WTC11 (cell line): ENCODE data around the gene SH2D3C.

Experiments used
- CTCF ChIP-seq: fragments of 200-600 bp; IDR thresholded peaks from 2 replicates; pipeline ENCODE4 v1.8.0; 2022; ENCODE audit warnings: antibody characterized with exemption
- FOXJ3 ChIP-seq: sonication (generic); formaldehyde crosslinking; IDR thresholded peaks from 2 replicates; pipeline ENCODE4 v1.9.0; 2021; ENCODE audit warnings: missing genetic modification reagents, mild to moderate bottlenecking, borderline replicate concordance
- HMGXB4 ChIP-seq: sonication (generic); formaldehyde crosslinking; IDR thresholded peaks from 2 replicates; pipeline ENCODE4 v1.8.1; 2023; ENCODE audit warnings: mild to moderate bottlenecking, moderate library complexity, missing genetic modification reagents
- MAX ChIP-seq: sonication (generic); formaldehyde crosslinking; IDR thresholded peaks from 2 replicates; pipeline ENCODE4 v1.8.0; 2022; ENCODE audit warnings: mild to moderate bottlenecking, missing genetic modification reagents
- MYBL2 ChIP-seq: sonication (generic); formaldehyde crosslinking; IDR thresholded peaks from 2 replicates; pipeline ENCODE4 v1.8.1; 2023; ENCODE audit warnings: mild to moderate bottlenecking, moderate library complexity, missing genetic modification reagents
- NFYB ChIP-seq: sonication (generic); formaldehyde crosslinking; conservative IDR thresholded peaks from 2 replicates; pipeline ENCODE4 v1.8.0; 2022; ENCODE audit warnings: low read depth, missing genetic modification reagents
- ZNF121 ChIP-seq: sonication (generic); formaldehyde crosslinking; IDR thresholded peaks from 2 replicates; pipeline ENCODE4 v1.8.0; 2023; ENCODE audit warnings: missing genetic modification reagents
- ZNF232 ChIP-seq: sonication (generic); formaldehyde crosslinking; IDR thresholded peaks from 2 replicates; pipeline ENCODE4 v1.8.0; 2022; ENCODE audit warnings: mild to moderate bottlenecking, missing genetic modification reagents
- TF ChIP-seq, protein P1 (sequence below): sonication (generic); formaldehyde crosslinking; IDR thresholded peaks from 2 replicates; pipeline ENCODE4 v1.8.0; 2023; ENCODE audit warnings: missing genetic modification reagents

DNA sequence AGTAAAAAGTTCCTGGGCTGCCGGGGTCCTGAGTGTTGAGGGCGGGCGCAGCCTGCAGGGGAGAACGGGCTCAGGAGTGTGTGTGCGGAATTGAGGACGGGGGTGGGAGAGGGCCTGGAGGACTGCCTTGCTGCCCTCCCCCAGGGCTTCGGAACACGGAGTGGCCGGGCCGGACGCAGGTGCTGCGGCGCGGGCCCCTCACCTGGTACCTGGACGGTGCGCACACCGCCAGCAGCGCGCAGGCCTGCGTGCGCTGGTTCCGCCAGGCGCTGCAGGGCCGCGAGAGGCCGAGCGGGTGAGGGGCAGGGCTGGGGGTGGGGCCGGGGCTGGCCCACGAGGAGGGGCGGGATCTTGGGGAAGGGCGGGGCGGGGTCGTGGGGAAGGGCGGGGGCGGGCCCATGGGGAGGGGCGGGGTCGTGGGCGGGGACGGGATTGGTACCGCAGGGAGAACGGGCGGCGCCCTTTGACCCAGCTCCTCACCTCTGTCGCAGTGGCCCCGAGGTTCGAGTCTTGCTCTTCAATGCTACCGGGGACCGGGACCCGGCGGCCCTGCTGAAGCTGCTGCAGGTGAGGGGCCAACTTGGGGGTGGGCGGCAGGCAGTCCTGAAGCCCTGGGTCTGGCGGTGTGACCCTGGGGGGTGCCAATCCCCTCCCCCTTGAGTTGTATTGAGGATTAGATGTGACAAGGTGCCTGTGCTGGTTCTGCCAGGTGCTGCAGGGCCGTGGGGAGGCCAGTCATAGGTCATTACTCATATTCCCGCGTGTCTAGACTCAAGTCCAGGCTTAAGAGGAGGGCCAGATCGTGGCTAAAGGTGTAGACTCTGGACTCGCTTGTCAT is 31.3 kb upstream of the SH2D3C start:
- TF ChIP-seq ZNF121 (CRISPR knock-in tag) (no peak), CTCF (no peak), FOXJ3 (CRISPR knock-in tag) (no peak), HMGXB4 (CRISPR knock-in tag) (no peak), NFYB (CRISPR knock-in tag) (no peak), MAX (CRISPR knock-in tag) (no peak), ZNF232 (no peak), MYBL2 (CRISPR knock-in tag) (no peak)
- TF ChIP-seq, protein P1, sequence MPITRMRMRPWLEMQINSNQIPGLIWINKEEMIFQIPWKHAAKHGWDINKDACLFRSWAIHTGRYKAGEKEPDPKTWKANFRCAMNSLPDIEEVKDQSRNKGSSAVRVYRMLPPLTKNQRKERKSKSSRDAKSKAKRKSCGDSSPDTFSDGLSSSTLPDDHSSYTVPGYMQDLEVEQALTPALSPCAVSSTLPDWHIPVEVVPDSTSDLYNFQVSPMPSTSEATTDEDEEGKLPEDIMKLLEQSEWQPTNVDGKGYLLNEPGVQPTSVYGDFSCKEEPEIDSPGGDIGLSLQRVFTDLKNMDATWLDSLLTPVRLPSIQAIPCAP (CRISPR knock-in tag), result no peak
